Nephron progenitor cell (in vitro differentiated cells): Measurements from ENCODE around the gene CACNA1H.

Experiments
- DNase-seq: peaks from one replicate; pipeline ENCODE4 v3.0.0; 2021
- H3K27ac Mint-ChIP-seq: 2 replicates; pipeline ENCODE4 v1.8.0; 2021; ENCODE audit warnings: mild to moderate bottlenecking, moderate library complexity, mixed read lengths
- H3K27me3 Mint-ChIP-seq: 2 replicates; pipeline ENCODE4 v1.8.0; 2021; ENCODE audit warnings: mild to moderate bottlenecking, low read depth, mixed read lengths; ENCODE audit not compliant: poor library complexity
- H3K36me3 Mint-ChIP-seq: 2 replicates; pipeline ENCODE4 v1.8.0; 2021; ENCODE audit warnings: low read depth, mixed read lengths
- H3K4me1 Mint-ChIP-seq: 2 replicates; pipeline ENCODE4 v1.8.0; 2021; ENCODE audit warnings: mixed read lengths
- H3K4me3 Mint-ChIP-seq: 2 replicates; pipeline ENCODE4 v1.8.0; 2021; ENCODE audit warnings: mild to moderate bottlenecking, moderate library complexity, mixed read lengths
- H3K9me3 Mint-ChIP-seq: 2 replicates; pipeline ENCODE4 v1.8.0; 2021; ENCODE audit warnings: mild to moderate bottlenecking, moderate library complexity, mixed read lengths
- TF ChIP-seq, protein P1 (sequence below): fragments of 200-600 bp; sonication (generic); IDR thresholded peaks from 2 replicates; pipeline ENCODE4 v1.5.0; 2021; ENCODE audit warnings: antibody characterized with exemption

CACNA1H gene

GRCh38 chr16:1124291-1124690 is 28.6 kb upstream of the CACNA1H start:
- Mint-ChIP-seq H3K27ac (no peak overlapping the region), H3K9me3 (no peaks in the 10 kb centered on the region), H3K4me3 (no peak overlapping the region), H3K27me3 (no peaks in the 10 kb centered on the region), H3K4me1 (peaks cover 22% of the 10 kb centered on the region), H3K36me3 (no peaks in the 10 kb centered on the region)
- no peak for DNase-seq
- TF ChIP-seq, protein P1, sequence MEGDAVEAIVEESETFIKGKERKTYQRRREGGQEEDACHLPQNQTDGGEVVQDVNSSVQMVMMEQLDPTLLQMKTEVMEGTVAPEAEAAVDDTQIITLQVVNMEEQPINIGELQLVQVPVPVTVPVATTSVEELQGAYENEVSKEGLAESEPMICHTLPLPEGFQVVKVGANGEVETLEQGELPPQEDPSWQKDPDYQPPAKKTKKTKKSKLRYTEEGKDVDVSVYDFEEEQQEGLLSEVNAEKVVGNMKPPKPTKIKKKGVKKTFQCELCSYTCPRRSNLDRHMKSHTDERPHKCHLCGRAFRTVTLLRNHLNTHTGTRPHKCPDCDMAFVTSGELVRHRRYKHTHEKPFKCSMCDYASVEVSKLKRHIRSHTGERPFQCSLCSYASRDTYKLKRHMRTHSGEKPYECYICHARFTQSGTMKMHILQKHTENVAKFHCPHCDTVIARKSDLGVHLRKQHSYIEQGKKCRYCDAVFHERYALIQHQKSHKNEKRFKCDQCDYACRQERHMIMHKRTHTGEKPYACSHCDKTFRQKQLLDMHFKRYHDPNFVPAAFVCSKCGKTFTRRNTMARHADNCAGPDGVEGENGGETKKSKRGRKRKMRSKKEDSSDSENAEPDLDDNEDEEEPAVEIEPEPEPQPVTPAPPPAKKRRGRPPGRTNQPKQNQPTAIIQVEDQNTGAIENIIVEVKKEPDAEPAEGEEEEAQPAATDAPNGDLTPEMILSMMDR = no peak

DNA sequence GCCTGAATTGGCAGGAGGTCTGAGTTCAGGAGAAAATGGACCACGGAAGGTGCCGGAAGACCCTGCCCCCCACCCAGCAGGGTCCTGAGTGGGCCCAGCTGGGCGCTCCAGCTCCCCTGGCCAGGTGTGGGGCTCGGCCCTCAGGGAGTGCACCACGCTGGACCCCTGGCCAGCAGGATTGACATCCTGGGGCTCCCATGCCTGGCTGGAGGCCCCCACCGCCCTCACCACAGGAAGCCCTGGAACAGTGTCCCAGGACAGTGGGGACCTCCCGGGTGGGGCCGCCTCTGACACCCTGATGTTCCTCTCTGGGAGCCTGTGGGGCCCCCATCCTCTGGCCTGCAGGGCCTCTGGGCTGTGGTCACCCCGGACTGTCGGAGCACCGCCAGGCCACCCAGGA is 28.1 kb upstream of the CACNA1H start:
- H3K36me3 Mint-ChIP-seq = no peaks in the 10 kb centered on the region
- H3K4me3 Mint-ChIP-seq = no peak overlapping the region
- no peak overlapping the region for H3K27ac Mint-ChIP-seq
- H3K9me3 Mint-ChIP-seq = no peaks in the 10 kb centered on the region
- H3K4me1 Mint-ChIP-seq = peaks cover 20% of the 10 kb centered on the region
- DNase-seq = no peak
- TF ChIP-seq, protein P1 = no peak
- no peaks in the 10 kb centered on the region for H3K27me3 Mint-ChIP-seq

GRCh38 chr16:1125471-1125870 is 27.4 kb upstream of the CACNA1H start:
- peak; percentile 71 for DNase-seq
- Mint-ChIP-seq H3K9me3 (no peaks in the 10 kb centered on the region), H3K4me1 (peaks cover 20% of the 10 kb centered on the region), H3K27ac (no peak overlapping the region), H3K4me3 (no peak overlapping the region), H3K27me3 (no peaks in the 10 kb centered on the region), H3K36me3 (no peaks in the 10 kb centered on the region)
- TF ChIP-seq, protein P1 = no peak

DNA sequence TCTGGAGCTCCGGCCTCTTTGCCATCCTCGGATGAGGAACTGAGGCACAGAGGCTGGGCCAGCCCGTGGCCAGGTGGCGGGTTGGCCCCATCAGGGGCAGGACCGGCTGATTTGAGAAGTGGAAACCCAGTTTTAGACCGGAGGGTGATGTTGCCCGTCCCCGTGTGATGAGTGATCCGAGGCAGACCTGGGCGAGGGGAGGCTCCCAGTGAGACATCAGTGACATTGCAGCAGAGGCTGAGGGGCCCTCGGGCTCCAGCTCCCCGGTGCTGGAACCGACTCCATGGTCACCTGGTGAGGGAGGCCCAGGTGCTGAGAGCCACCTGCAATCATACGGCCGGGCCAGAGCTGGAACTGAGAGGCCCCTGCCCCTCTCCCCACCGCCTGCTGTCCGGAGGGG is 26.9 kb upstream of the CACNA1H start:
- no peaks in the 10 kb centered on the region for H3K36me3 Mint-ChIP-seq
- TF ChIP-seq, protein P1 = no peak
- H3K27ac Mint-ChIP-seq = no peak overlapping the region
- H3K4me3 Mint-ChIP-seq = peak overlapping the region; percentile 23
- H3K27me3 Mint-ChIP-seq = no peaks in the 10 kb centered on the region
- no peak for DNase-seq
- no peaks in the 10 kb centered on the region for H3K9me3 Mint-ChIP-seq
- H3K4me1 Mint-ChIP-seq = peaks cover 20% of the 10 kb centered on the region

- no peak for DNase-seq
- Mint-ChIP-seq H3K27ac (no peak overlapping the region), H3K27me3 (no peaks in the 10 kb centered on the region), H3K4me3 (no peak overlapping the region), H3K9me3 (no peaks in the 10 kb centered on the region), H3K36me3 (no peaks in the 10 kb centered on the region), H3K4me1 (peaks cover 20% of the 10 kb centered on the region)
- TF ChIP-seq, protein P1 = no peak
Observed at GRCh38 chr16:1126586-1126985, 26.3 kb upstream of the CACNA1H start.

- DNase-seq = no peak
- no peaks in the 10 kb centered on the region for H3K27me3 Mint-ChIP-seq
- no peak overlapping the region for H3K4me3 Mint-ChIP-seq
- no peak overlapping the region for H3K27ac Mint-ChIP-seq
- TF ChIP-seq, protein P1 = no peak
- no peaks in the 10 kb centered on the region for H3K36me3 Mint-ChIP-seq
- no peaks in the 10 kb centered on the region for H3K9me3 Mint-ChIP-seq
- H3K4me1 Mint-ChIP-seq = peaks cover 18% of the 10 kb centered on the region
Observed at GRCh38 chr16:1127101-1127500, 25.8 kb upstream of the CACNA1H start.
